Stimulated activated CD4-positive, alpha-beta T cell treated with anti-CD3 and anti-CD28 coated beads, Interleukin-1b, Interleukin-23, amount 100 ng/mL, for 1 hour (primary cell): Measurements from ENCODE around the gene C1orf115.
"Not testable (repeated sequence)": the region's sequence is repeated elsewhere in the genome, so short reads cannot be mapped to it uniquely, and the experiment has no call there.

Experiments
- DNase-seq, 2 donors: peaks; one replicate each; pipeline ENCODE4 v3.0.0-alpha.2; 2020; ENCODE audit warnings: low read depth in 2 of 2

C1orf115 gene

GRCh38 chr1:220690140-220691052, at the start of gene C1orf115:
C1orf115 (plus strand) TSS chr1:220690363; CDS start chr1:220690403, 40 bp downstream.
- DNase-seq, result peak; percentile 39 to 59

GRCh38 chr1:220642285-220642684, 47.9 kb upstream of the C1orf115 start:
- no peak for DNase-seq

- no peak for DNase-seq
Observed at GRCh38 chr1:220652995-220653394, 37.2 kb upstream of the C1orf115 start.

- DNase-seq, result no peak
Observed at GRCh38 chr1:220655509-220655908, 34.7 kb upstream of the C1orf115 start.

- DNase-seq, result no peak
Observed at GRCh38 chr1:220655961-220656740, 34.0 kb upstream of the C1orf115 start.

GRCh38 chr1:220666349-220666748, 23.8 kb upstream of the C1orf115 start:
- no peak for DNase-seq

- DNase-seq, result no peak
Observed at GRCh38 chr1:220669005-220669404, 21.2 kb upstream of the C1orf115 start.

GRCh38 chr1:220670365-220670764, 19.8 kb upstream of the C1orf115 start:
- DNase-seq, result no peak

GRCh38 chr1:220673921-220674320, 16.2 kb upstream of the C1orf115 start:
- DNase-seq, result no peak

GRCh38 chr1:220677251-220677650, 12.9 kb upstream of the C1orf115 start:
- no peak for DNase-seq

- no peak for DNase-seq
Observed at GRCh38 chr1:220680085-220680687, 10.0 kb upstream of the C1orf115 start.

- no peak for DNase-seq
Observed at GRCh38 chr1:220681220-220681880, 8.8 kb upstream of the C1orf115 start.

GRCh38 chr1:220682901-220683576, 7.1 kb upstream of the C1orf115 start:
- no peak for DNase-seq

GRCh38 chr1:220683716-220684115, 6.4 kb upstream of the C1orf115 start:
- DNase-seq, result not testable (repeated sequence)

GRCh38 chr1:220684890-220685289, 5.3 kb upstream of the C1orf115 start:
- no peak for DNase-seq

- DNase-seq, result no peak
Observed at GRCh38 chr1:220685879-220686278, 4.3 kb upstream of the C1orf115 start.

GRCh38 chr1:220687809-220688208, 2.4 kb upstream of the C1orf115 start:
- no peak for DNase-seq

GRCh38 chr1:220689666-220690065, 497 bp upstream of the C1orf115 start:
- DNase-seq, result no peak

- no peak for DNase-seq
Observed at GRCh38 chr1:220691053-220691684, 1.0 kb downstream of the C1orf115 start.

- DNase-seq, result no peak
Observed at GRCh38 chr1:220692436-220693228, 2.5 kb downstream of the C1orf115 start.
